NCI-H146 (cell line): ENCODE measurements around the gene SCAF4.
A peak's percentile ranks its signal among the peaks of the same experiment; 100 is the strongest.
"Not testable (repeated sequence)": the region's sequence is repeated elsewhere in the genome, so short reads cannot be mapped to it uniquely, and the experiment has no call there.

Source experiments
- DNase-seq: peaks from one replicate; lab custom pipeline; 2025; lab: John Stamatoyannopoulos, UW

The SCAF4 gene

DNA sequence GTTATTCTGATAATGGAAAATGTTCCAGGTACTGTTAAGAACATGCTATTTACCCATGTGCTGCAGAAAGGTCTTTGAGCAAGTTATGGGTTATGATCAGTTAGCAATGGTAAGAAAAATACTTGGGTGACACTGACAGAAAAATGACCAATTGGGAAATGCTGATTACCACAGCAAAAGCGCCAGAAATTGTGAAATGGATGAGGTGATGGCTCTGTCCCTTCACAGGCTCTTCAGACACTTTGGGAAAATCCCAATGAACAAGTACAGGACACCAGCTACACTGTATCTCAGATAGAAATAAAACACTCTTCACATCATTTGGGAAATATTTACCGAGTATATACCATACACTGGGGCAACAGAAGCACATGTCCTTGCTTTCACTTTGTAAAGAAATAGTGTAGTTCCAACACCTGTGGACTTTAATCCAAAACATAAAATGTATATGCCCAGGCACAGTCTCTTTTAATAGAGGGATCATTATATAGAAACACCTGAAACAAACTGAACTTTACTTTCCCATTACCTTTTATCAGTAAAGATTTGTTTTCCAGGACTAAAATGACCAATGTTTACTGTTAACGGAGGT, 58.5 kb downstream of the SCAF4 start:
- no peak for DNase-seq

DNA sequence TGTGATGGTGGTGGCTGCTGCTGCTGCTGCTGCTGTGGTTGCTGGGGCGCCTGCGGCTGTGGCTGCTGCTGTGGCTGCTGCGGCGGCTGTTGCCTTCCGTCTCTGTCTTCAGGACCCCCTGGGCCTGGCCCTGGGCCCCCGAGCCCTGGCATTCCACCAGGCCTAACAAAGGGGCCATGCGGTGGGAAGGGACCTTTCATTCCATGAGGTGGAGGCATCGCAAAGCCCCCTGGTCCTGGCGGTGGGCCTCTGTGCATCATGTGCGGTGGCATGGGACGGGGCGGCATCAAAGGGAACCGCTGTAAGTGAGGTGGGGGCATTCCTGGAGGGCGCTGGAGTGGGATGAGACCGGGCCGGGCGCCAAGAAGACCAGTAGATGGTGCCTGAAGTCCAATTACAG, 60.0 kb downstream of the SCAF4 start:
- no peak for DNase-seq

DNA sequence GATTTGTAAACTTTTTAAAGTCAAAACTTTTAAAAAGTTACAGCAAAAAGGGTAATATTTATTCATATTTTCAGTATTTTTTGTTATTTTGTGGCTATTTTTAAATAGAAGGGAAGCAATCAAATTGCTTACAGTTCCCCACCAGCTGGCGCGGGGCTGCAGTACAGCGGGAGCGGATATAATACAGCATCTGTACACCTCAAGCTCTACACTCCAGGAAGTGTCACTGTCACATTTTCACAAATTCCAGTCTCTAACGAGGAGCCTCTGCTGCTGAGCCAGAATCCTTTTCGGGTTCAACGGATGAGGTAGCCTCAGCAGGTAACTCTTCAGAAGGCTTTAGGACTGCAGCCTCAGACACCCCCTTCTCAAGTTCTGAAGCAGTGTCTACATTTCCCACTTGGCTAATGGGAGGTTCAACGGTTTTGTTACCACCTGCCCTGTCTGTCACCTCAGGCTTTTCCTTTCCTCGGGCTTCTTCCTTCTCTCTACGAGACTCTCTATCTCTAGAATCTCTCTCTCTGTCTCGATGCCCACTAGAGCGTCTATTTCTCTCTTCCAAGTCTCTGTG, 60.7 kb downstream of the SCAF4 start:
- DNase-seq: no peak

DNA sequence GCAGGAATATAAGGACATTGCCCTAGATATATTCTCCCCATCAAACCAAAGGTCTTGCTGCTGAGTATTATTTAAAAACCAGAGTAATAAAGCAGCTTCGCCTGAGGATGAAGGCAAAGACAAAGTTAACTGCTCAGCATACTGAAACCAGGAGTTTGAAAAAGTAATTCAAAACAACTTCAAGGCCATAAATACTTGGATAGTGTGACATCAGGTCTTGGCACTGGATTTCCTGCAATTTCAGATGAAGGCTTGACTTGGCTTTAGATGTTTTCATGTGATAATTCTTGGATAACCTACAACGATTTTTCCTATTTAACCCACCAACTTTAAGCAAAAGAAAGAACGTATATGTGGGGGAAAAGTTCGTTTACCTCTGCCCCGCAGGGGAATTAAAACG, 61.8 kb downstream of the SCAF4 start:
- DNase-seq: no peak

DNA sequence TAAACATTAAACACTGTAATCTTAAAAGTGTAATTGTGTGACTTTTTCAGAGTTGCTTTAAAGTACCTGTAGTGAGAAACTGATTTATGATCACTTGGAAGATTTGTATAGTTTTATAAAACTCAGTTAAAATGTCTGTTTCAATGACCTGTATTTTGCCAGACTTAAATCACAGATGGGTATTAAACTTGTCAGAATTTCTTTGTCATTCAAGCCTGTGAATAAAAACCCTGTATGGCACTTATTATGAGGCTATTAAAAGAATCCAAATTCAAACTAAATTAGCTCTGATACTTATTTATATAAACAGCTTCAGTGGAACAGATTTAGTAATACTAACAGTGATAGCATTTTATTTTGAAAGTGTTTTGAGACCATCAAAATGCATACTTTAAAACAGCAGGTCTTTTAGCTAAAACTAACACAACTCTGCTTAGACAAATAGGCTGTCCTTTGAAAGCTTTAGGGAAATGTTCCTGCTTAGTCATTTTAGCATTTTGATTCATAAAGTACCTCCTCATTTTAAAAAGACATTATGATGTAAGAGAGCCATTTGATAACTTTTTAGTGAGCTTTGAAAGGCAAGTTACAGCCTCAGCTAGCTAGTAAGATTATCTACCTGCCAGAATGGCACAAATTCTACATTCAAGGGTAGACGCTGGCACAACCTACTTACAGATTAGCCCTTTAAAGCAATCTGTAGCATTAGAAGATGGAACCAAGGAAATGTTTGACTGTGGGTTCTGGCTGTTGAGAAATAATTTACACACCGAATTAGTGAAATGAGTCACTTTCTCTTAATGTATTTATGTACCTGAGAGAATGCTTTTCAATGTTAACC, 63.0 kb downstream of the SCAF4 start:
- DNase-seq: no peak

DNA sequence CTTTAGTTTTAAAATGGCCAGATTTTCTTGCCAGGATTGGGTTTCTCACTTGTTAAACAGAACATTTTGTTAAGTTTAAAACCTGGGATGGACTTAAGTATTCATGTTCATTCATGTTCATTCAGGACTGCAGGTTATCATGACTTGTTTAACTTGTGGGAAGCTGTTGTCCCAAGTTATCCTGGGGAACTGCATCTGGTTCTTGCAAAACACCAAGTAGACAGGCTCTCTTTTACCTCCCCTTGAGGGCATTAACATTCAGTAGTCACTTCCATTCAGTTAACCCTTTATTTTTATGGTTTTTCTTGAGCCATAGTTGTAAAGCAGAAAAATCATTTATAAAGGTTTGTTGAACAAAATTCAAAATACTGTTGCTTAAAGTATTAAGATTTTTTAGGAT, 64.3 kb downstream of the SCAF4 start:
- no peak for DNase-seq

DNA sequence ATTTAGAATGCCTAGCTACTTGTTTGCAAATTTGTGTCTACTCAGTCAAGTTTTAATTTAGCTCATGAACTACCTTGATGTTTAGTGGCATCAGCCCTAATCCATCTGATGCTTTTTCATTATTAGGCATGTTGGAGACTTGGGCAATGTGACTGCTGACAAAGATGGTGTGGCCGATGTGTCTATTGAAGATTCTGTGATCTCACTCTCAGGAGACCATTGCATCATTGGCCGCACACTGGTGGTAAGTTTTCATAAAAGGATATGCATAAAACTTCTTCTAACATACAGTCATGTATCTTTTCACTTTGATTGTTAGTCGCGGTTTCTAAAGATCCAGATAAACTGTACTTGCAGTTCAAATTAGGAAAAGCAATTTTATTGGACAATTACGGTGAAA, 64.8 kb downstream of the SCAF4 start:
- DNase-seq: no peak

DNA sequence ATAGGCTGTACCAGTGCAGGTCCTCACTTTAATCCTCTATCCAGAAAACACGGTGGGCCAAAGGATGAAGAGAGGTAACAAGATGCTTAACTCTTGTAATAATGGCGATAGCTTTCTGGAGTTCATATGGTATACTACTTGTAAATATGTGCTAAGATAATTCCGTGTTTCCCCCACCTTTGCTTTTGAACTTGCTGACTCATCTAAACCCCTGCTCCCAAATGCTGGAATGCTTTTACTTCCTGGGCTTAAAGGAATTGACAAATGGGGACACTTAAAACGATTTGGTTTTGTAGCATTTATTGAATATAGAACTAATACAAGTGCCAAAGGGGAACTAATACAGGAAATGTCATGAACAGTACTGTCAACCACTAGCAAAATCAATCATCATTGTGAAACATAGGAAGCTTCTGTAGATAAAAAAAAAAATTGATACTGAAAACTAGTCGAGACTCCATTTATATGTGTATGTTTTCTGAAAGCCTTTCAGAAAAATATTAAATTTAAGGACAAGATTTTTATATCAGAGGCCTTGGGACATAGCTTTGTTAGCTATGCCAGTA, 65.4 kb downstream of the SCAF4 start:
- DNase-seq: no peak

DNA sequence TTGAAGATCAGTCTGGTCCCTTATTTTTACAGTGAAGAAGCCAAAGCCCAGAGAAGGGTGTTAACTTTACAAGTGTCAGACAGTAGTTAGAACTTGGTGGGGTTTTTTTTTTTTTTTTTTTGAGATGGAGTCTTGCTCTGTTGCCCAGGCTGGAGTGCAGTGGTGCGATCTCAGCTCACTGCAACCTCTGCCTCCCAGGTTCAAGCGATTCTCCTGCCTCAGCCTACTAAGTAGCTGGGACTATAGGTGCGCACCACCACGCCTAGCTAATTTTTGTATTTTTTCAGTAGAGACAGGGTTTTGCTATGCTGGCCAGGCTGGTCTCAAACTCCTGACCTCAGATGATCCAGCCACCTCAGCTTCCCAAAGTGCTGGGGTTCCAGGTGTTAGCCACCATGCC, 66.0 kb downstream of the SCAF4 start:
- not testable (repeated sequence) for DNase-seq

DNA sequence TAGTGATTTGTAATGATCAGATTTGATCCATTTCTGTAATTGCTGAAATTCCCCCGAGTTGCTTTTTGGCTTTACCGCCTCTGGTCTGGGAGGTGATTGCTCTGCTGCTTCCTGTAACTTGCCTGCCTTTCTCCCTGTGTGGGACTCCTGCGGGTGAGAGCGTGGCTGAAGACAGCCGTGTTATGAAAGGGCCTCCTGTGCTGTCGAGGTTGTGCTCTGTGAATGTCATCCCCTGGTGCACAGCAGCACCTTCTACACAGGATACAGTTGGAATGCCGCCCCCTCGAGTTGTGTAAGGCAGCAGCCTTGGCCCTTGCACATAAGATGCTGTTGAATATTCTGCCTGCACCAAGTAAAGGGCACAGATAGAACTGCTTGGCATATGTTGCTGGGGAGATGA, 66.5 kb downstream of the SCAF4 start:
- DNase-seq: no peak

DNA sequence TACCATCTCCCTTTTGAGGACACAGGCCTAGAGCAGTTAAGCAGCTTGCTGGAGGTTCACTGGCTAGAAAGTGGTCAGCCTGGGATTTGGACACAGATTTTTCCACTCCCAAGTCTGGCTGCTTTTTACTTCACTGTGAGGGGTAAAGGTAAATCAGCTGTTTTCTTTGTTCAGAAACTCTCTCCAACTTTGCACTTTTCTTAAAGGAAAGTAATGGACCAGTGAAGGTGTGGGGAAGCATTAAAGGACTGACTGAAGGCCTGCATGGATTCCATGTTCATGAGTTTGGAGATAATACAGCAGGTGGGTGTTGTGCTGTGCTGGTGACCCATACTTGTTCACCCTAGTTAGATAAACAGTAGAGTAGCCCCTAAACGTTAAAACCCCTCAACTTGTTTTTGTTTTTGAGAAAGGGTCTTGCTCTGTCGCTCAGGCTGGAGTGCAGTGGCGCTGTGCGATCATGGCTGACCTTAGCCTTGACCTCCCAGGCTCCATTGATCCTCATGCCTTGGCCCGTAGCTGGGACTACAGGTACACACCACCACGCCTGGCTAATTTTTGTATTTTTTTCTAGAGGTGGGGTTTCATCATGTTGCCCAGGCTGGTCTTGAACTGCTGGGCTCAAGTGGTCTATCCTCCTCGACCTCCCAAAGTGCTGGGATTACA, 68.2 kb downstream of the SCAF4 start:
- no peak for DNase-seq

DNA sequence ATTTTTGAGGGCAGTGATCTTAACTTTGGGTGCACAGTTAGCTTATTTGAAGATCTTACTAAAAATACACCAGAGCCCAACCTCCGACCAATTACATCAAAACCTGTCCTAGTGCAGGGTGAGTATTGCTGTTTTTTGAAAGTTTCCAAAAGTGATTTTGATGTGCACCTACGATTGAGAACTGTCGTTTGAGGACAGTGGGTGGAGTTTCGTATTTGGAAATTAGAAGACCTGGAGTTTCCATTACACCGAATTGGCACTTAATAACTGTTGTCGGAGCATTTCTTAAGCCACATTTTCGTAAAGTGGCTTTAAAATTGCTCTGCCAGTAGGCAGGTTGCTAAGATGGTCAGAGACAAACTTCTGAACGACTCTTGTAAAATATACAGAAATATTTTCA, 71.3 kb downstream of the SCAF4 start:
- DNase-seq: no peak

DNA sequence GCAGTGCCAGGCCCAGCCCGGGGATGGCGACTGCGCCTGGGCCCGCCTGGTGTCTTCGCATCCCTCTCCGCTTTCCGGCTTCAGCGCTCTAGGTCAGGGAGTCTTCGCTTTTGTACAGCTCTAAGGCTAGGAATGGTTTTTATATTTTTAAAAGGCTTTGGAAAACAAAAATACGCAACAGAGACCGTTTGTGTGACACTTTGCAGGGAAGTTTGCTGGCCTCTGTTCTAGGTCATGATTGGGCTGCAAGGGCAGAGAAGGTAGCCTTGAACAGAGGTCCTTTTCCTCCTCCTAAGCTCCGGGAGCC, 71.7 kb downstream of the SCAF4 start:
- no peak for DNase-seq

DNA sequence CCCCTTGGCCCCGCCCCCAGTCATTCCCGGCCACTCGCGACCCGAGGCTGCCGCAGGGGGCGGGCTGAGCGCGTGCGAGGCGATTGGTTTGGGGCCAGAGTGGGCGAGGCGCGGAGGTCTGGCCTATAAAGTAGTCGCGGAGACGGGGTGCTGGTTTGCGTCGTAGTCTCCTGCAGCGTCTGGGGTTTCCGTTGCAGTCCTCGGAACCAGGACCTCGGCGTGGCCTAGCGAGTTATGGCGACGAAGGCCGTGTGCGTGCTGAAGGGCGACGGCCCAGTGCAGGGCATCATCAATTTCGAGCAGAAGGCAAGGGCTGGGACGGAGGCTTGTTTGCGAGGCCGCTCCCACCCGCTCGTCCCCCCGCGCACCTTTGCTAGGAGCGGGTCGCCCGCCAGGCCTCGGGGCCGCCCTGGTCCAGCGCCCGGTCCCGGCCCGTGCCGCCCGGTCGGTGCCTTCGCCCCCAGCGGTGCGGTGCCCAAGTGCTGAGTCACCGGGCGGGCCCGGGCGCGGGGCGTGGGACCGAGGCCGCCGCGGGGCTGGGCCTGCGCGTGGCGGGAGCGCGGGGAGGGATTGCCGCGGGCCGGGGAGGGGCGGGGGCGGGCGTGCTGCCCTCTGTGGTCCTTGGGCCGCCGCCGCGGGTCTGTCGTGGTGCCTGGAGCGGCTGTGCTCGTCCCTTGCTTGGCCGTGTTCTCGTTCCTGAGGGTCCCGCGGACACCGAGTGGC, 72.2 kb downstream of the SCAF4 start, which contains the start of gene SOD1:
TSS of gene SOD1 (plus strand) at position 158 of the 723 bp plus-strand sequence. CDS start at position 235, 77 bp downstream.
- DNase-seq: peak; percentile 89

DNA sequence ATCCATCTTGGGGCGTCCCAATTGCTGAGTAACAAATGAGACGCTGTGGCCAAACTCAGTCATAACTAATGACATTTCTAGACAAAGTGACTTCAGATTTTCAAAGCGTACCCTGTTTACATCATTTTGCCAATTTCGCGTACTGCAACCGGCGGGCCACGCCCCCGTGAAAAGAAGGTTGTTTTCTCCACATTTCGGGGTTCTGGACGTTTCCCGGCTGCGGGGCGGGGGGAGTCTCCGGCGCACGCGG, 72.7 kb downstream of the SCAF4 start:
- no peak for DNase-seq

DNA sequence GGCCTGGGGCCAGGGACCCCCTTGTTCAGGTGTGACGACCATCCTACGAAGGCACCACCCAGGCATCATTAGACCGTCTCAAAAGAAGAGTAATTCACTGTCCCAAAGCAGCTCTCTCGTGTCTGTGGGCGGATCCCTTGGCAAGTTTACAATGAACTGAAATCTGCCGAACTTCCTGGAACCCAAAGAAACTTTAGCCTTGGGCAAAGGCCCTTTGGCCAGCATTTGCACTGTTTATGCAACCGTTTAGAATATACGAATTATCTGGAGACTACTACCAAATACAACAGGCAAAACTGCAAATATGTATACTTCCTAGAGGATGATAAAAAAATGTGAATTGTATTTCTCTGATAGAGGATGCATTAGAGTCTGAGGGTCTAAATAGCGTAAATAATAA, 73.9 kb downstream of the SCAF4 start:
- no peak for DNase-seq

DNA sequence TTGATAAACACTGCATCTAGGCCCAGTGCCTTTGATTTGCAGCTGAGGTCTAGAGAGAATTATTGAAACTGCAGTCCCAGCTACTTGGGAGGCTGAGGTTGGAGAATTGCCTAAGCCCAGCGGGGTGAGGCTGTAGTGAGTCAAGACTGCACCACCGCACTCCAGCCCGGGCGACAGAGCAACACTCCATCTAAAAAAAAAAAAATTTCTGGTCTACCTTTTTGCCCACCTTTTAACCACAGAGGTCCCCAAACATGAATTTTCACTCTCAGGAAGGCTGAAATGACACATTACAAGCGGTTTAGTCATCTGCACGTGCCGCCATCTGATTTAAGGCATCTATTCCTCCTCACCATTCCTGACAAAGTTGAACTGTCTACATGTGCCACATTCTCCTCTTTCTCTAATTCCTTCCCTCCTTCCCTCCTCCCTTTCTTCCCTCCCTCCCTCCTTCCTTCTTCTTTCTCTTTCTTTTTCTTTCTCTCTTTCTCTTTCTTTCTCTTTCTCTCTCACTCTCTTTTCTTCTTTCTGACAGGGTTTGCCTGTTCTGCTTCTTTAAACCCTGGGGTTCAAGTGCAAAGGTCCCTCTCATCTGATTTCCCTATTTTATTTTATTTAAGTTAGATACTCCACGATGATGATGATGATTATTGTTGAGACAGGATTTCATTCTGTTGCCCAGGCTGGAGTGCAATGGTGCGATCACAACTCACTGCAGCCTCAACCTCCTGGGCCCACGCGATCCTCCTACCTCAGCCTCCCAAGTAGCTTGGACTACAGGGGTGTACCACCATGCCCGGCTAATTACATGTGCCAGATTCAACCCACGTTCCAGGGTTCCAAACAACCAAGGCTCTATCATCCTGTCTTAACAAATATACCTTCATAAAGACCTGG, 75.5 kb downstream of the SCAF4 start:
- no peak for DNase-seq

DNA sequence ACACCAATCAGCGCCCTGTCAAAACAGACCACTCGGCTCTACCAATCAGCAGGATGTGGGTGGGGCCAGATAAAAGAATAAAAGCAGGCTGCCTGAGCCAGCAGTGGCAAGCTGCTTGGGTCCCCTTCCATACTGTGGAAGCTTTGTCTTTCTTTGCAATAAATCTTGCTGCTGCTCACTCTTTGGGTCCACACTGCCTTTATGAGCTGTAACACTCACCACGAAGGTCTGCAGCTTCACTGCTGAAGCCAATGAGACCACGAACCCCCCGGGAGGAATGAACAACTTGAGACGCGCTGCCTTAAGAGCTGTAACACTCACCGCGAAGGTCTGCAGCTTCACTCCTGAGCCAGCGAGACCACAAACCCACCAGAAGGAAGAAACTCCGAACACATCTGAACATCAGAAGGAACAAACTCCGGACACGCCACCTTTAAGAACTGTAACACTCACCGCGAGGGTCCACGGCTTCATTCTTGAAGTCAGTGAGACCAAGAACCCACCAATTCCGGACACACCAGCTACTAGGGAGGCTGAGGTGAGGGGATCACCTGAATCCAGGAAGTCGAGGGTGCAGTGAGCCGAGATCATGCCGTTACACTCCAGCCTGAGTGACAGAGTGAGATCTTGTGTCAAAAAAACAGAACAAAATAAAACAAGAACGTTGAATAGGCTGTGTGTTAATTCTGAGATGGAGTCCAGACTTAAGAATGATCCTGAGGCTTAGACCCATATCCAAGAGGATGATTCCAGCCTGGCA, 76.9 kb downstream of the SCAF4 start:
- not testable (repeated sequence) for DNase-seq

DNA sequence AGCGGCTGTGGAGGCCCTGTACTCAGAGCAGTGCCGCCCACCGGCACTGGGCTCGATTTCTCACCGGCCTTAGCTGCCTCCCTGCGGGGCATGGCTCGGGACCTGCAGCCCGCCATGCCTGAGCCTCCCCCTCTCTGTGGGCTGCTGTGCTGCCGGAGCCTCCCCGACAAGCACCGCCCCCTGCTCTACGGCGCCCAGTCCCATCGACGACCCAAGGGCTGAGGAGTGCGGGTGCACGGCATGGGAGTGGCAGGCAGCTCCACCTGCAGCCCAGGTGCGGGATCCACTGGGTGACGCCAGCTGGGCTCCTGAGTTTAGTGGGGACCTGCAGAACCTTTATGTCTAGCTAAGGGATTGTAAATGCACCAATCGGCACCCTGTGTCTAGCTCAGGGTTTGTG, 77.6 kb downstream of the SCAF4 start:
- DNase-seq: no peak

DNA sequence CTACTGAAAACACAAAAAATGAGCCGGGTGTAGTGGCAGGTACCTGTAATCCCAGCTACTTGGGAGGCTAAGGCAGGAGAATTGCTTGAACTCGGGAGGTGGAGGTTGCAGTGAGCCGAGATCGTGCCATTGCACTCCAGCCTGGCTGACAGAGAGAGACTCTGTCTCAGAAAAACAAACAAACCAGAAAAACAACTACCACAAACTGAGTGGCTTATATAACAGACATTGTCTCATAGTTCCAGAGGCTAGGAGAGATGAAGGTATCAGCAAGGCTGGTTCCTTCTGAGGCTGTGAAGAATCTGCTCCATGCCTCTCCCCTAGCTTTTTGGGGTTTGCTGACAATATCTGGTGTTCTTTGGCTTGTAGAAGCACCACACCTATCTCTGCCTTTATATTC, 80.4 kb downstream of the SCAF4 start:
- not testable (repeated sequence) for DNase-seq

DNA sequence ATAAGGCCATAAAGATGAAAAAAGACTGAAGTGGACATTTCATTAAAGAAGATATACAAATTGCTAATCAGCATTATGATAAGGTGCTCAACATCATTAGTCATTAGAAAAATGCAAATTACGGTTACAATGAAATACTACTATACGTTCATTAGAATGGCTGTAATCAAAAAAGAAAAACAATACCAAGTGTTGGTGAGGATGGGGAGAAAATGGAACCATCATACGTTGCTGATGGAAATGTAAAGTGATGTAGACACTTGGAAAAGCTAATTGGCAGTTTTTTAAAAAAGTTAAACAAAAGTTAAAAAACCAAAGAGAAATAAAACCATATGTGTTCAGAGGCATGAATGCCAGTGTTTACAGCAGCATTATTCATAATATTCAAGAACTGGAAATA, 81.0 kb downstream of the SCAF4 start:
- no peak for DNase-seq
